Measurements from ENCODE around the gene BORCS8.

The BORCS8 gene

DNA sequence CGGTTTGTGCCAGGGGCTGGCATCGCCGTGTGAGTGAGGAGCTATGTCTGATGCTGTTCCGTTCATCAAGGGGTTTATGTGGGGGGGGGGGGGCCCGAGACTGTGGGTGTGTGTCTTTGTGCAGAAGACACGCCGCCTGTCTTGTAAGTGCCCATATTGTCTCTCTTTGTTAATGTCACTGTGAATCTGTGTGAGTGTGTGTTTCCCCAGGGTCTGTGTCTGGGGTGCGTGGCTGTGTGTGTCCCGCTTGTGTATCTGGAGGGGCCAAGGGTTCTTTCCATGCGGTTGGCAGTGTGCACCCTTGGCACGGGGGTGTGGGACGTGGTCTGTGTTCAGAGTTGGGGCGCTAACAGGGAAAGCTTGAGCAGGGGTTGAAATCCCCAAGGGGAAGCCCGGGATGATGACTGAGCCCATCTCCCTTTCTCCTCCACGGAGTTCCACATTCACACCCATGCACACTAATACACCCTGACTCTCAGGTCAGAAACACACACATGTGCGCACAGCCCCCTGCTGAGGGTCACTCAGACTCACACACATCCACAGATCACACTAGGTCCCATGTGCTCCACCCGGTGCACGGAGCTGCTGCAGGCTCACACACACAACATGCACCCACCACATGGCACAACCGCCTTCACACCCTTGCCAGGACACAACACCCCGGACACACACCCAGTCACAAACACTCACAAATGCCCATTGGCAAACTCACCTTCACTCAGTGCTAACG lies 21.6 kb upstream of the BORCS8 start:
- DNase-seq, result no peak

DNA sequence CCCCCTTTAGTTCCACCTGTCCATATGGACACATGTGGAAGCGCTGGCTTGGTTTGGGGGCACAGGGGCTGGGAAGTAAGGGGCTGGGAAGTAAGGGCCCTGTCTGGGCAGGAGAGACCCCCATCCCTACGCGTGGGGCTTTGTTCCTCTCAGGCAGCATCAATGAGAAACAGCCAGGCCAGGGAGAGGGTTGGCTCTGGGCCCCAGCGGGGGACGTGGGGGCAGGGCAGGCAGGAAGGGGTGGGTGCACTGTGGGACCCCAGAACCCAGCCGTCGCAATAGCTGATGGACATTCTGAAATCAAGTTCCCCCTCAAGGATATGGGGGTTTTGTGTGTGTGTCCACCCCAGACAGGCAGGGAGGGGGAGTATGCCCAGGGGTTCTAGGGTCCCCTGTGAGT lies 21.0 kb upstream of the BORCS8 start:
- no peak for DNase-seq

GRCh38 chr19:19211499-19212420 lies 19.8 kb upstream of the BORCS8 start, which contains the start of gene NCAN:
TSS of gene NCAN (plus strand) at chr19:19211958. CDS start at chr19:19216954, 4,996 bp downstream.
- DNase-seq, result no peak

GRCh38 chr19:19209372-19209771 lies 17.4 kb upstream of the BORCS8 start:
- DNase-seq, result no peak

DNA sequence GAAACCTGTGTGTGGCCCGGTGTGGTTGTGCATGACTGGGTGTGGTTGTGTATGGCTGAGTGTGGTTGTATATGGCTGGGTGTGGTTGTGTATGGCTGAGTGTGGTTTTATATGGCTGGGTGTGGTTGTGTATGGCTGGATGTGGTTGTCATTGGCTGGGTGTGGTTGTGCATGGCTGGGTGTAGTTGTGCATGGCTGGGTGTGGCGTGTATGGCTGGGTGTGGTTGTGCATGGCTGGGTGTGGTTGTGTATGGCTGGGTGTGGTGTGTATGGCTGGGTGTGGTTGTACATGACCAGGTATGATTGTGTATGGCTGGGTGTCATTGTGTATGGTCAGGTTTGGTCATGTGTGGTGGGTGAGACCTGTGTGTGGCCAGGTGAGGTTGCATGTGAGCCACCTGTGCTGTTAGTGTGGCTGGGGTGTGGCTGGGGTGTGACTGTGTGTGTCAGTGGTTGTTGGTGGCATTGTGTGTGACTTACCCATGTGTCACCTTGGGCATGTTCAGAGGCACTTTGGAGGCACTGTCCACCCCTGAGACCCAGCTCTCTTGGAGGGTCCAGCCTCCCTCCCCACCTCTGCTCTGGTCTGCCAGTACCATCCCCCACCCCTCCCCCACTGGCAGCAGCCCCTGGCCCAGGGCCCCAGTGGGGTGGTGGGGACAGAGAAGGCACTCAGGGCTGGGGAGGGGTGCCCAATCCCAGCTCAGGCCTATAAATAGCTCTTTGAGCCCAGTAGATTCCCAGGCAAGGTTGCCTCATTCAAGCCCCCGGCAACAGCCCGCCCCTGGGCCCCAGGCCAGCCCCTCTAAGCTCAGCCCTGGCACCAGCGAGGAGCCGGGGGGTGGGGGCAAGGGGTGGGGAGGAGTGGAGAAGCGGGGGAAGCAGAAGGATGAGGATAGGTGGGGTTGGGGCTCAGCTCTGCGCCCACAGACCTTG lies 16.0 kb upstream of the BORCS8 start:
- DNase-seq, result no peak

DNA sequence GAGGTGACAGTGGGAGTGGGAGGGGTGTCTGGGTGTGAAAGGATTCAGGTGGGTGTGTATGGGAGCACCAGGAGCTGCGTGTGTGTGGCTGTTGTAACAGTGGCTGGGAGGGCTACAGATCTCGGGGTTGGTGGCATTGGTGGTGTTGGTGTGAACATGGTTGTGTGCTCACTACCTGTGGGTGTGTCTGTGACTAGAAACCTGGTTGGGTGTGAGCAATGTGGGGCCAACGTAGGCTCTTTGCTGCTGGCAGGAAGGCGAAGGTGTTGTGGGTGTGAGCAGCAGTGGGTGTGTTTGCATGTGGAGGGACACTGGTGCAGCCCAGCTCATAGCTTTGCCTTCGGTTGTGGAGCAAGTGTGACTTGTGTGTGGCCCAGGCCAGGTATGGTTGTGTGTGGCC lies 15.0 kb upstream of the BORCS8 start:
- DNase-seq, result no peak

DNA sequence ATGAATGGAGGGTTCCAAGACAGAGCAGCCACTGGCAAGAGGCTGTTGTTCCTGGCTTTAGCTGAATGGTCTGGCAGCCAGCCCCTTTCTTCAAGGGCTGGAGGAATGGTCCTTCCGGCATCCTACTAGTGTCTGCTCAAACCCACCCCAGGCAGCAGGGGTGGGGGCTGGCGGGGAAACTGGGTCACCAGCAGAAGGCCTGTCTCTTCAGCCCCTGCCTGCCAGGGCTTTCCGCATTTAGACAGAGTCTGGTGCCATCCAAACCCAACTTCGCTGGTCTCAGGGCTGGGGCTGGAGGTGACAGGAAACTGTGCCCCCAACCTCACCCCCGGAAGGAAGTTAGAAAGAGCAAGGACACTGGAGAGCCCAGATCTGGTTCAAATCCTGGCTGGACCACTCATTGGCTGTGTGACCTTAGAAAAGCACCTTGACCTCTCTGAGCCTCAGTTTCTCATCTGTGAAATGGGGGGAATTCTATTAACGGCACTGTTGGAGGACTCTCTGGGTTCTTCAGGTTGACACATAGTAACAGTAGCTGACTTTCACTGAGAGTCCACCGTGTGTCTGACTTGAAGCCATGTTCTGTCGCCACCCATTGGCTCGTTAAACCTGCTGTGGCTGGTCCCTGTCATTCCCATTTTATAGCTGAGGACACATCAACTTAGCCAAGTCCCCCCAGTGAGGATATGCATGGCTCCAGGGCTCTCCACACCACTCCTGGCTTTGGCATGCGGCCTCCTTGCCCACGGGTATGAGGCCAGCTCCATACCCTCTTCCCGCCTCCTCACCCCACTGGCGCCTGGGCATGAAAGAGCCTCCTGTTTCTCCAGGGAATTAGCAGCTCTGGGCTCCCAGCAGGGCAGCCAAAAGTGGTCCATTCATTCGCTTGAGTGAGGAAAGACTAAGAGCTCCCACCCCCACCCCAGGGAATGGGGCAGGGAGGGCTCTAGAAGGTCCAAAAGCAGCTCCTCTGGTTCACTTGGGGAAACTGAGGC lies 13.8 kb upstream of the BORCS8 start:
- no peak for DNase-seq

GRCh38 chr19:19204181-19204580 lies 12.2 kb upstream of the BORCS8 start:
- DNase-seq, result no peak

GRCh38 chr19:19203012-19203856 lies 11.3 kb upstream of the BORCS8 start, which contains the start of gene NR2C2AP:
TSS of gene NR2C2AP (minus strand) at chr19:19203414. CDS start at chr19:19203060, 354 bp downstream.
- peak; percentile 96 for DNase-seq

GRCh38 chr19:19202707-19203011 lies 10.7 kb upstream of the BORCS8 start:
- DNase-seq, result no peak

GRCh38 chr19:19201697-19202630 lies 10.0 kb upstream of the BORCS8 start:
- DNase-seq, result no peak

- DNase-seq, result no peak
Observed at GRCh38 chr19:19193926-19194325, 2.0 kb upstream of the BORCS8 start.

GRCh38 chr19:19192910-19193423 lies 1.0 kb upstream of the BORCS8 start:
- no peak for DNase-seq

DNA sequence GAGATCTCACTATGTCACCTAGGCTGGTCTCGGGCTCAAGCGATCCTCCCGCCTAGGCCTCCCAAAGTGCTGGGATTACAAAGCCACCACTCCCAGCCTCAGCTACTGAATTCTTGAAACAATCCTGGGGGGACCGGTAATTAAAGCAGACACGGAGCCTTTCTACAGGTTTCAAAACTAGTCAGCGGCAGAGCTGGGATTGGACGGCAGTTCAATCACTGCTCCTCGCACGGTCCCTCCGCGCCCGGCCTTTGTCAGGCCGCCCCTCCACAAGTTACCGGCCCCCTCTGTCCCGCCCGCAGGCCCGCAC lies 229 bp downstream of the BORCS8 start:
- no peak for DNase-seq

- no peak for DNase-seq
Observed at GRCh38 chr19:19186742-19187141, 5.2 kb downstream of the BORCS8 start.

DNA sequence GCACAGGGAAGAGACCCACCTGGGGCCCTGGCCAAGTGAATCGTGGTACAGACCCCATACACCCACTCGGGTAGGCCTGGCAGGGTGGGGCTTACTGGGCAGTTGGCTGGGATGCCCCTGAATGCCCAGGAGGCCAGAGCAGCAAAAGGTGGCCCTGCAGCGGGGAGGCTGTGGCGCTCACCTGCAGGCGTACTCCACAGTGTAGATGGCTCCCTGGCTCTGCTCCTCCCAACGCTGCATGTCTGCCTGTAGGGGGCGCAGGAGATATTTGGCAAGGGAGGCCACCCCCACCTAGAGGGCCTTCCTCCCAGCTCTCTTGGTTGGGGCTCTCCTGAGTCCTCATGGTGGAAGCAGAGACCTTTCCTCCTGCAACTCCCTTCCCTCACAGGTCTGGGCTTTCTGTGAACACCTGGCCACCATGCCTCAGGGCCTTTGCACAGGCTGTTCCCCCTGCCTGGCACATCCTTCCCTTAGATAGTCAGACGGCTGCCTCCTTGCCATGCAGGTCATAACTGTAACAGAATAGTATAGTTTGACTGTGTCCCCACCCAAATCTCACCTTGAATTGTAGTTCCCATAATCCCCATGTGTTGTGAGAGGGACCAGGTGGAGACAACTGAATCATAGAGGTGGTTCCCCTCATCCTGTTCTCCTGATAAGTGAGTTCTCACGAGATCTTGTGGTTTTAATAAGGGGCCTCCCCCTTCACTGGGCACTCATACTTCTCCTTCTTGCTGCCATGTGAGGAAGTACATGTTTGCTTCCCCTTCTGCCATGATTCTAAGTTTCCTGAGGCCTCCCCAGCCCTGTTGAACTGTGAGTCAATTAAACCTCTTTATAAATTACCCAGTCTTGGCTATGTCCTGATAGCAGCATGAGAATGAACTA lies 5.9 kb downstream of the BORCS8 start:
- DNase-seq, result peak; percentile 72

- DNase-seq, result no peak
Observed at GRCh38 chr19:19181488-19181998, 10.4 kb downstream of the BORCS8 start.
